ENCODE measurements around the gene NTN3.

The NTN3 gene

GRCh38 chr16:2494616-2495015, 23.5 kb downstream of the NTN3 start:
- Histone ChIP-seq H3K27me3 (replicated peaks; ENCODE audit: control insufficient read depth, insufficient read depth, low read length) (no peaks in the 10 kb centered on the region), H3K9ac (ENCODE audit: low read length) (no peak overlapping the region), H3K4me3 (ENCODE audit: low read length) (no peak overlapping the region), H3K36me3 (ENCODE audit: control insufficient read depth, insufficient read depth, low read length, severe bottlenecking) (peaks cover 8% of the 10 kb centered on the region), H3K9me3 (ENCODE audit: control insufficient read depth, low read length) (no peaks in the 10 kb centered on the region), H3K4me1 (ENCODE audit: control insufficient read depth, insufficient read depth, low read length) (peaks cover 20% of the 10 kb centered on the region)
- no peak for DNase-seq (ENCODE audit: low read depth)

GRCh38 chr16:2495041-2495440, 23.9 kb downstream of the NTN3 start:
- Histone ChIP-seq H3K36me3 (ENCODE audit: control insufficient read depth, insufficient read depth, low read length, severe bottlenecking) (peaks cover 8% of the 10 kb centered on the region), H3K4me3 (ENCODE audit: low read length) (no peak overlapping the region), H3K9me3 (ENCODE audit: control insufficient read depth, low read length) (no peaks in the 10 kb centered on the region), H3K27me3 (replicated peaks; ENCODE audit: control insufficient read depth, insufficient read depth, low read length) (no peaks in the 10 kb centered on the region), H3K4me1 (ENCODE audit: control insufficient read depth, insufficient read depth, low read length) (peaks cover 20% of the 10 kb centered on the region), H3K9ac (ENCODE audit: low read length) (no peak overlapping the region)
- no peak for DNase-seq (ENCODE audit: low read depth)

DNA sequence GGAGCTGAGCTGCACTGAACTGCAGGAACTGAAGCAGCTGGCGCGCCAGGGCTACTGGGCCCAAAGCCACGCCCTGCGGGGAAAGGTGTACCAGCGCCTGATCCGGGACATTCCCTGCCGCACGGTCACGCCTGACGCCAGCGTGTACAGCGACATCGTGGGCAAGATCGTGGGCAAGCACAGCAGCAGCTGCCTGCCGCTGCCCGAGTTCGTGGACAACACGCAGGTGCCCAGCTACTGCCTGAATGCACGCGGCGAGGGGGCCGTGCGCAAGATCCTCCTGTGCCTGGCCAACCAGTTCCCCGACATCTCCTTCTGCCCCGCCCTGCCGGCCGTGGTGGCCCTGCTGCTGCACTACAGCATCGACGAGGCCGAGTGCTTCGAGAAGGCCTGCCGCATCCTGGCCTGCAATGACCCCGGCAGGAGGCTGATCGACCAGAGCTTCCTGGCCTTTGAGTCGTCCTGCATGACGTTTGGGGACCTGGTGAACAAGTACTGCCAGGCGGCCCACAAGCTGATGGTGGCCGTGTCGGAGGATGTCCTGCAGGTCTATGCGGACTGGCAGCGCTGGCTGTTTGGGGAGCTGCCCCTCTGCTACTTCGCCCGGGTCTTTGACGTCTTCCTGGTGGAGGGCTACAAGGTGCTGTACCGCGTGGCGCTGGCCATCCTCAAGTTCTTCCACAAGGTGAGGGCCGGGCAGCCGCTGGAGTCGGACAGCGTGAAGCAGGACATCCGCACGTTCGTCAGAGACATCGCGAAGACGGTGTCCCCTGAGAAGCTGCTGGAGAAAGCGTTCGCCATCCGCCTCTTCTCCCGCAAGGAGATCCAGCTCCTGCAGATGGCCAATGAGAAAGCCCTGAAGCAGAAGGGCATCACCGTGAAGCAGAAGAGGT, 25.4 kb downstream of the NTN3 start:
- DNase-seq (ENCODE audit: low read depth): no peak
- no peaks in the 10 kb centered on the region for H3K9me3 ChIP-seq (ENCODE audit: control insufficient read depth, low read length)
- H3K9ac ChIP-seq (ENCODE audit: low read length): no peak overlapping the region
- H3K4me1 ChIP-seq (ENCODE audit: control insufficient read depth, insufficient read depth, low read length): peaks cover 23% of the 10 kb centered on the region
- H3K4me3 ChIP-seq (ENCODE audit: low read length): no peak overlapping the region
- peaks cover 8% of the 10 kb centered on the region for H3K36me3 ChIP-seq (ENCODE audit: control insufficient read depth, insufficient read depth, low read length, severe bottlenecking)
- H3K27me3 ChIP-seq (replicated peaks; ENCODE audit: control insufficient read depth, insufficient read depth, low read length): no peaks in the 10 kb centered on the region

GRCh38 chr16:2497116-2497630, 26.1 kb downstream of the NTN3 start:
- Histone ChIP-seq H3K4me1 (ENCODE audit: control insufficient read depth, insufficient read depth, low read length) (peaks cover 30% of the 10 kb centered on the region), H3K36me3 (ENCODE audit: control insufficient read depth, insufficient read depth, low read length, severe bottlenecking) (peaks cover 8% of the 10 kb centered on the region), H3K4me3 (ENCODE audit: low read length) (peak overlapping the region; percentile 39), H3K9me3 (ENCODE audit: control insufficient read depth, low read length) (no peaks in the 10 kb centered on the region), H3K9ac (ENCODE audit: low read length) (peak overlapping the region; percentile 69), H3K27me3 (replicated peaks; ENCODE audit: control insufficient read depth, insufficient read depth, low read length) (no peaks in the 10 kb centered on the region)
- no peak for DNase-seq (ENCODE audit: low read depth)

DNA sequence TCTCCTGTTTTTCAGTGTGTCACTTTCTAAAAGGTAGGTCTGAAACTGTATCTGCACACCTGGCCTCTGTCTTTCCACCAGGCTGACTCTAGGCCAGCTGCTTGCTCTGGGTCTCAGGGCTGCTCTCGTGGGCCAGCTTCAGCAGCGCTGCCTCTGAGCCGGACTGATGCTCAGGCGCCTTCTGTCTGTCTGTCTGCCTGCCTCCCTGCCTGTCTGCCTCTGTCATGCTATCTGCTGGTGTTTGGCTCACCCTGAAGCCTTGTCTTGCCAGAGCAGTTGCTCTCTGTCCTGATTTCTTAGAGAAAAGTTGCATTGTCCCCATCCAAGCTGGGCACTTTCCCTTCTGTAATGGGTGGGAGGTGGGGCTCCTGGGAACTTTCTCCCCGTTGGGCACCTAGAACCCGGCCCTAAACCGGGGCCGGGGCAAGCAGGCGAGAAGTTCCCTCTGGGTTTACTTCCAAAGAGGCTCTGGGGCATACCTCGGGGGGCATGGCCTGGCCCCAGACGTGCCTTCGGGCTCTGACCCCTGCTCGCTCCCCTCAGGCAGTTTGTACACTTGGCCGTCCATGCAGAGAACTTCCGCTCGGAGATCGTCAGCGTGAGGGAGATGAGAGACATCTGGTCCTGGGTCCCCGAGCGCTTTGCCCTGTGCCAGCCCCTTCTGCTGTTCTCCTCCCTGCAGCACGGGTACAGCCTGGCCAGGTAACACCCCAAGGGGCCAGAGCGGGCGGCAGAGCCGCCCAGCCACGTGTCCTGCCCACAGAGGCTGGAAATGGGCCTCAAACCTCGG, 26.8 kb downstream of the NTN3 start:
- no peaks in the 10 kb centered on the region for H3K27me3 ChIP-seq (replicated peaks; ENCODE audit: control insufficient read depth, insufficient read depth, low read length)
- H3K36me3 ChIP-seq (ENCODE audit: control insufficient read depth, insufficient read depth, low read length, severe bottlenecking): peaks cover 8% of the 10 kb centered on the region
- H3K4me1 ChIP-seq (ENCODE audit: control insufficient read depth, insufficient read depth, low read length): peaks cover 37% of the 10 kb centered on the region
- no peaks in the 10 kb centered on the region for H3K9me3 ChIP-seq (ENCODE audit: control insufficient read depth, low read length)
- peak overlapping the region; percentile 69 for H3K9ac ChIP-seq (ENCODE audit: low read length)
- no peak for DNase-seq (ENCODE audit: low read depth)
- peak overlapping the region; percentile 39 for H3K4me3 ChIP-seq (ENCODE audit: low read length)

- Histone ChIP-seq H3K36me3 (ENCODE audit: control insufficient read depth, insufficient read depth, low read length, severe bottlenecking) (peaks cover 8% of the 10 kb centered on the region), H3K9ac (ENCODE audit: low read length) (no peak overlapping the region), H3K9me3 (ENCODE audit: control insufficient read depth, low read length) (no peaks in the 10 kb centered on the region), H3K27me3 (replicated peaks; ENCODE audit: control insufficient read depth, insufficient read depth, low read length) (no peaks in the 10 kb centered on the region), H3K4me1 (ENCODE audit: control insufficient read depth, insufficient read depth, low read length) (peaks cover 42% of the 10 kb centered on the region), H3K4me3 (ENCODE audit: low read length) (no peak overlapping the region)
- no peak for DNase-seq (ENCODE audit: low read depth)
These were observed 27.6 kb downstream of the NTN3 start for GRCh38 chr16:2498531-2499253.

- no peaks in the 10 kb centered on the region for H3K27me3 ChIP-seq (replicated peaks; ENCODE audit: control insufficient read depth, insufficient read depth, low read length)
- DNase-seq (ENCODE audit: low read depth): no peak
- no peak overlapping the region for H3K9ac ChIP-seq (ENCODE audit: low read length)
- H3K4me1 ChIP-seq (ENCODE audit: control insufficient read depth, insufficient read depth, low read length): peaks cover 42% of the 10 kb centered on the region
- H3K36me3 ChIP-seq (ENCODE audit: control insufficient read depth, insufficient read depth, low read length, severe bottlenecking): peaks cover 8% of the 10 kb centered on the region
- H3K4me3 ChIP-seq (ENCODE audit: low read length): no peak overlapping the region
- H3K9me3 ChIP-seq (ENCODE audit: control insufficient read depth, low read length): no peaks in the 10 kb centered on the region
These were observed 28.4 kb downstream of the NTN3 start for GRCh38 chr16:2499454-2499853.

DNA sequence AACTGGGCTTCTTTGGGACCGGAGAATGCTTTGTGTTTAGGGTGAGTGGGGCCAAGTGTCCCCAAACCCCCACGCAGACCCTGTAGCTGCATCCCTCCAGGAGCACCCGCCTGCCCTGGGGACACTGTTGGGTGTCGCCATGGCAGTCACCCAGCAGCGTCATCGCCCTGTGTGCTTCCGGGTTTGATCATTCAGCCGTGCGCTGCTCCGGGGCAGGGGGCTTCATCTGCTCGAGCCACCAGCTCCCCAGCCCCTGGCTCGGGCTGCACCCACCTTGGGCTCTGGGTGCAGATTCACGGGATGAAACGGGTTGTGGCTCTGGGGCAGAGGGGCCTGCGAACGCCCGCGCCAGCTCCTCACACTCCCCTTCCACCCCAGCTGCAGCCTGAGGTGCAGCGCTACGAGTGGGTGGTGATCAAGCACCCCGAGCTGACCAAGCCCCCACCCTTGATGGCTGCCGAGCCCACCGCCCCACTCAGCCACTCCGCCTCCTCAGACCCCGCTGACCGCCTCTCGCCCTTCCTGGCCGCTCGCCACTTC, 28.9 kb downstream of the NTN3 start:
- H3K9ac ChIP-seq (ENCODE audit: low read length): no peak overlapping the region
- H3K27me3 ChIP-seq (replicated peaks; ENCODE audit: control insufficient read depth, insufficient read depth, low read length): no peaks in the 10 kb centered on the region
- H3K4me3 ChIP-seq (ENCODE audit: low read length): no peak overlapping the region
- H3K9me3 ChIP-seq (ENCODE audit: control insufficient read depth, low read length): no peaks in the 10 kb centered on the region
- peaks cover 8% of the 10 kb centered on the region for H3K36me3 ChIP-seq (ENCODE audit: control insufficient read depth, insufficient read depth, low read length, severe bottlenecking)
- peaks cover 42% of the 10 kb centered on the region for H3K4me1 ChIP-seq (ENCODE audit: control insufficient read depth, insufficient read depth, low read length)
- DNase-seq (ENCODE audit: low read depth): no peak

DNA sequence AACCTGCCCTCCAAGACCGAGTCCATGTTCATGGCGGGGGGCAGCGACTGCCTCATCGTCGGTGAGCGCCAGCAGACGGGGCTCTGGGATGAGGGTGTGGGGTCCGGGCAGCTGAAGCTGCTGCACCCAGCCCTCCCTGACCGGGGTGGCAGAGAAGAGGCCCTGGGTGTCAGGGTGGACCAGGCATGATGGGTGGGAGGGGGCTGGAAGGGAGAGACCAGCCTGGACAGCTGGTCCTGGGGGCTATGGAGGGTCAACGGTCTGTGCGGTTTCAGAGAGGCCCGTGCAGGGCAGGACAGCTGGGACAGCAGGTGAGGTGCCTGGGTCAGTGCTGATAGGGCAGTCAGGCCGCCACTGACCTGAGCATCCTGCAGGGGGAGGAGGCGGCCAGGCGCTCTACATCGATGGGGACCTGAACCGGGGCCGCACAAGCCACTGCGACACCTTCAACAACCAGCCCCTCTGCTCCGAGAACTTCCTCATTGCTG, 29.4 kb downstream of the NTN3 start:
- Histone ChIP-seq H3K27me3 (replicated peaks; ENCODE audit: control insufficient read depth, insufficient read depth, low read length) (no peaks in the 10 kb centered on the region), H3K4me1 (ENCODE audit: control insufficient read depth, insufficient read depth, low read length) (peaks cover 42% of the 10 kb centered on the region), H3K4me3 (ENCODE audit: low read length) (no peak overlapping the region), H3K36me3 (ENCODE audit: control insufficient read depth, insufficient read depth, low read length, severe bottlenecking) (peaks cover 8% of the 10 kb centered on the region), H3K9ac (ENCODE audit: low read length) (no peak overlapping the region), H3K9me3 (ENCODE audit: control insufficient read depth, low read length) (no peaks in the 10 kb centered on the region)
- DNase-seq (ENCODE audit: low read depth): no peak

GRCh38 chr16:2500918-2501750, 30.0 kb downstream of the NTN3 start:
- Histone ChIP-seq H3K9me3 (ENCODE audit: control insufficient read depth, low read length) (no peaks in the 10 kb centered on the region), H3K36me3 (ENCODE audit: control insufficient read depth, insufficient read depth, low read length, severe bottlenecking) (peaks cover 8% of the 10 kb centered on the region), H3K4me1 (ENCODE audit: control insufficient read depth, insufficient read depth, low read length) (peaks cover 42% of the 10 kb centered on the region), H3K27me3 (replicated peaks; ENCODE audit: control insufficient read depth, insufficient read depth, low read length) (no peaks in the 10 kb centered on the region), H3K9ac (ENCODE audit: low read length) (peak overlapping the region; percentile 7), H3K4me3 (ENCODE audit: low read length) (no peak overlapping the region)
- DNase-seq (ENCODE audit: low read depth): peak; percentile 86
